ENCODE results near the gene FAM81A.

Gene FAM81A

GRCh38 chr15:59543721-59544547, 105.9 kb downstream of the FAM81A start:
- no peak overlapping the region for H3K27ac ChIP-seq (ENCODE audit: poor library complexity, severe bottlenecking)
- DNase-seq (ENCODE audit: low spot score) (no peak), ATAC-seq (ENCODE audit: low read depth) (no peak; the same call in 2 of the 3 replicates)
- H3K4me1 ChIP-seq (ENCODE audit: insufficient read depth, poor library complexity, severe bottlenecking), result peaks cover 3% of the 10 kb centered on the region
- H3K9me3 ChIP-seq (ENCODE audit: severe bottlenecking), result no peaks in the 10 kb centered on the region
- no peak overlapping the region for H3K4me3 ChIP-seq (ENCODE audit: severe bottlenecking)
- H3K27me3 ChIP-seq (ENCODE audit: insufficient read depth, poor library complexity, severe bottlenecking), result peaks cover 2% of the 10 kb centered on the region
- TF ChIP-seq CTCF (IDR thresholded peaks at IDR 0.05; ENCODE audit: poor library complexity, severe bottlenecking), result no peak
- H3K36me3 ChIP-seq (ENCODE audit: low read depth), result no peaks in the 10 kb centered on the region

GRCh38 chr15:59545573-59545972, 107.6 kb downstream of the FAM81A start:
- no peaks in the 10 kb centered on the region for H3K27me3 ChIP-seq (ENCODE audit: insufficient read depth, poor library complexity, severe bottlenecking)
- no peak overlapping the region for H3K4me3 ChIP-seq (ENCODE audit: severe bottlenecking)
- H3K4me1 ChIP-seq (ENCODE audit: insufficient read depth, poor library complexity, severe bottlenecking), result no peaks in the 10 kb centered on the region
- ATAC-seq (ENCODE audit: low read depth) (no peak), DNase-seq (ENCODE audit: low spot score) (no peak)
- no peaks in the 10 kb centered on the region for H3K9me3 ChIP-seq (ENCODE audit: severe bottlenecking)
- H3K27ac ChIP-seq (ENCODE audit: poor library complexity, severe bottlenecking), result no peak overlapping the region
- no peak for TF ChIP-seq CTCF (IDR thresholded peaks at IDR 0.05; ENCODE audit: poor library complexity, severe bottlenecking)
- H3K36me3 ChIP-seq (ENCODE audit: low read depth), result no peaks in the 10 kb centered on the region

- Histone ChIP-seq H3K4me3 (ENCODE audit: severe bottlenecking) (no peak overlapping the region), H3K27me3 (ENCODE audit: insufficient read depth, poor library complexity, severe bottlenecking) (no peaks in the 10 kb centered on the region), H3K4me1 (ENCODE audit: insufficient read depth, poor library complexity, severe bottlenecking) (peaks cover 5% of the 10 kb centered on the region), H3K9me3 (ENCODE audit: severe bottlenecking) (no peaks in the 10 kb centered on the region), H3K27ac (ENCODE audit: poor library complexity, severe bottlenecking) (no peak overlapping the region), H3K36me3 (ENCODE audit: low read depth) (no peaks in the 10 kb centered on the region)
- ATAC-seq (ENCODE audit: low read depth) (no peak), DNase-seq (ENCODE audit: low spot score) (no peak)
- no peak for TF ChIP-seq CTCF (IDR thresholded peaks at IDR 0.05; ENCODE audit: poor library complexity, severe bottlenecking)
Measured at GRCh38 chr15:59548501-59549226, 110.7 kb downstream of the FAM81A start.

GRCh38 chr15:59549301-59550185, 111.6 kb downstream of the FAM81A start:
- no peaks in the 10 kb centered on the region for H3K27me3 ChIP-seq (ENCODE audit: insufficient read depth, poor library complexity, severe bottlenecking)
- no peaks in the 10 kb centered on the region for H3K9me3 ChIP-seq (ENCODE audit: severe bottlenecking)
- H3K36me3 ChIP-seq (ENCODE audit: low read depth), result no peaks in the 10 kb centered on the region
- ATAC-seq (ENCODE audit: low read depth), result no peak
- no peak for DNase-seq (ENCODE audit: low spot score)
- peaks cover 11% of the 10 kb centered on the region for H3K4me1 ChIP-seq (ENCODE audit: insufficient read depth, poor library complexity, severe bottlenecking)
- H3K4me3 ChIP-seq (ENCODE audit: severe bottlenecking), result no peak overlapping the region
- TF ChIP-seq CTCF (IDR thresholded peaks at IDR 0.05; ENCODE audit: poor library complexity, severe bottlenecking), result no peak
- H3K27ac ChIP-seq (ENCODE audit: poor library complexity, severe bottlenecking), result no peak overlapping the region
